Sigmoid colon (tissue), 7 donors: Measurements from ENCODE around the gene GPRC5D. TPM values are rescaled to one million over a fixed set of nuclear protein-coding genes. Genes with fewer than 3 reads are reported as not detected.

Source experiments
- DNase-seq: peaks from one replicate; pipeline ENCODE4 v3.0.0-alpha.2; 2019
- H3K27ac ChIP-seq, 4 donors: fragments of 200-600 bp; sonication (generic); one replicate each; pipeline ENCODE4 v1.5.1; 2016 to 2019; ENCODE audit warnings: mild to moderate bottlenecking in 1 of 4
- H3K27me3 ChIP-seq, 3 donors: fragments of 200-600 bp; sonication (generic); one replicate each; pipeline ENCODE4 v1.5.1; 2019; ENCODE audit warnings: mild to moderate bottlenecking in 1 of 3
- H3K36me3 ChIP-seq, 4 donors: fragments of 200-600 bp; sonication (generic); one replicate each; pipeline ENCODE4 v1.5.1; 2016 to 2019
- H3K4me1 ChIP-seq, 4 donors: fragments of 200-600 bp; sonication (generic); one replicate each; pipeline ENCODE4 v1.5.1; 2017 to 2019
- H3K4me3 ChIP-seq, 4 donors: fragments of 200-600 bp; sonication (generic); one replicate each; pipeline ENCODE4 v1.5.1; 2017 to 2019; ENCODE audit warnings: mild to moderate bottlenecking in 2 of 4, moderate library complexity in 1 of 4
- H3K9me3 ChIP-seq, 4 donors: fragments of 200-600 bp in 3 of 4; sonication (generic) in 3 of 4; one replicate each; pipeline versions ENCODE4 v1.5.1 to v1.6.1; 2013 to 2019
- CTCF ChIP-seq, 4 experiments: fragments of 450-650 bp in 3 of 4; fragments of 200-600 bp in 1 of 4; IDR thresholded peaks; one replicate each; pipeline ENCODE4 v1.5.1; 2016 to 2019; ENCODE audit warnings: antibody characterized with exemption in 4 of 4, mild to moderate bottlenecking in 3 of 4, moderate library complexity in 2 of 4
- EP300 ChIP-seq, 4 donors: sonication (generic); formaldehyde crosslinking; IDR thresholded peaks; one replicate each; pipeline ENCODE4 v1.6.1; 2017; ENCODE audit warnings: antibody characterized with exemption in 4 of 4
- POLR2A ChIP-seq, 2 donors: fragments of 450-650 bp; IDR thresholded peaks; one replicate each; pipeline ENCODE4 v1.6.1; 2016; ENCODE audit warnings: antibody characterized with exemption in 2 of 2, mild to moderate bottlenecking in 2 of 2, moderate library complexity in 2 of 2
- POLR2AphosphoS5 ChIP-seq, 4 donors: sonication (generic); formaldehyde crosslinking; IDR thresholded peaks; one replicate each; pipeline ENCODE4 v1.6.1; 2017; ENCODE audit warnings: antibody characterized with exemption in 4 of 4
- WGBS, 2 donors: extraction: QIAGEN DNeasy Blood & Tissue Kit; methylation state at CpG; one replicate each; pipeline ENCODE4 v1.1.7; 2013; 5-methylcytosine and 5-hydroxymethylcytosine counted together
- intact Hi-C: fragments of 100-400 bp; cut with DNase I; formaldehyde crosslinking; loops from one replicate; pipeline ENCODE4 v1.15.1; 2023
- polyA plus RNA-seq, 3 donors: library from polyadenylated mRNA; stranded (reverse); fragments of 200-250 nt; gene quantifications; one replicate each; pipeline ENCODE4 v1.2.3, GENCODE V29; 2013
- total RNA-seq, 4 donors: library from RNA; depleted of rRNA; stranded (reverse); fragments of >200 nt; gene quantifications; one replicate each; pipeline ENCODE4 v1.1.0, GENCODE V29; 2016
- donor health status: healthy with polysubstance abuse.
- donor health status: Bipolar disorder and iron deficiency.
- donor health status: healthy.

GPRC5D gene
- total and polyA plus RNA-seq, 7 donors = 0.16 TPM; not detected in 6

GRCh38 chr12:12974211-12974610 is 22.2 kb upstream of the GPRC5D start:
- intact Hi-C loops = no loop called here
- Histone ChIP-seq H3K27me3 (no peaks in the 10 kb centered on the region), H3K36me3 (peaks cover 0 to 46% (median 27%) of the 10 kb centered on the region in 4 donors), H3K27ac (no peak overlapping the region), H3K9me3 (peaks cover 0 to 9% (median 4%) of the 10 kb centered on the region in 4 donors), H3K4me3 (no peak overlapping the region), H3K4me1 (peaks cover 0 to 21% (median 15%) of the 10 kb centered on the region in 4 donors)
- 92 to 97% methylated on average over 4 of the region's 4 CpGs for WGBS, 2 donors
- no peak for DNase-seq
- no peak for TF ChIP-seq CTCF (IDR thresholded peaks at IDR 0.05)
- TF ChIP-seq EP300 (IDR thresholded peaks at IDR 0.05) = no peak
- no peak for TF ChIP-seq POLR2AphosphoS5 (IDR thresholded peaks at IDR 0.05)

GRCh38 chr12:12973019-12973418 is 21.0 kb upstream of the GPRC5D start:
- H3K4me3 ChIP-seq = no peak overlapping the region
- TF ChIP-seq POLR2AphosphoS5 (IDR thresholded peaks at IDR 0.05) = no peak
- no peak for TF ChIP-seq EP300 (IDR thresholded peaks at IDR 0.05)
- no peak for TF ChIP-seq CTCF (IDR thresholded peaks at IDR 0.05)
- TF ChIP-seq POLR2A (IDR thresholded peaks at IDR 0.05) = no peak
- H3K27ac ChIP-seq = no peak overlapping the region
- H3K9me3 ChIP-seq = peaks cover 0 to 9% (median 4%) of the 10 kb centered on the region in 4 donors
- no peaks in the 10 kb centered on the region for H3K27me3 ChIP-seq
- WGBS, 2 donors = 95 to 98% methylated on average over 2 of the region's 2 CpGs
- H3K4me1 ChIP-seq = peaks cover 0 to 16% (median 10%) of the 10 kb centered on the region in 4 donors
- DNase-seq = no peak
- H3K36me3 ChIP-seq = peaks cover 0 to 41% (median 27%) of the 10 kb centered on the region in 4 donors
- intact Hi-C loops = no loop called here

- Histone ChIP-seq H3K36me3 (no peaks in the 10 kb centered on the region), H3K27me3 (no peaks in the 10 kb centered on the region), H3K27ac (no peak overlapping the region), H3K4me1 (no peaks in the 10 kb centered on the region), H3K9me3 (no peaks in the 10 kb centered on the region), H3K4me3 (no peak overlapping the region)
- 81 to 82% methylated on average over 4 of the region's 4 CpGs for WGBS, 2 donors
- TF ChIP-seq EP300 (IDR thresholded peaks at IDR 0.05) = no peak
- no peak for TF ChIP-seq POLR2AphosphoS5 (IDR thresholded peaks at IDR 0.05)
- no peak for TF ChIP-seq CTCF (IDR thresholded peaks at IDR 0.05)
- no peak for TF ChIP-seq POLR2A (IDR thresholded peaks at IDR 0.05)
- intact Hi-C loops = no loop called here
- DNase-seq = no peak
Measured at GRCh38 chr12:12965836-12966235, 13.9 kb upstream of the GPRC5D start.

GRCh38 chr12:12964255-12964654 is 12.3 kb upstream of the GPRC5D start:
- Histone ChIP-seq H3K9me3 (no peaks in the 10 kb centered on the region), H3K27ac (no peak overlapping the region), H3K4me3 (no peak overlapping the region), H3K4me1 (no peaks in the 10 kb centered on the region), H3K27me3 (no peaks in the 10 kb centered on the region), H3K36me3 (no peaks in the 10 kb centered on the region)
- TF ChIP-seq POLR2A (IDR thresholded peaks at IDR 0.05) = no peak
- no peak for TF ChIP-seq EP300 (IDR thresholded peaks at IDR 0.05)
- TF ChIP-seq POLR2AphosphoS5 (IDR thresholded peaks at IDR 0.05) = no peak
- no peak for TF ChIP-seq CTCF (IDR thresholded peaks at IDR 0.05)
- 90 to 95% methylated on average over 4 of the region's 4 CpGs for WGBS, 2 donors
- intact Hi-C loops = no loop called here
- no peak for DNase-seq

GRCh38 chr12:12960639-12961209 is 8.8 kb upstream of the GPRC5D start:
- TF ChIP-seq CTCF (IDR thresholded peaks at IDR 0.05) (no peak), EP300 (IDR thresholded peaks at IDR 0.05) (no peak), POLR2AphosphoS5 (IDR thresholded peaks at IDR 0.05) (no peak), POLR2A (IDR thresholded peaks at IDR 0.05) (no peak)
- intact Hi-C loops = no loop called here
- no peaks in the 10 kb centered on the region for H3K9me3 ChIP-seq
- no peak for DNase-seq
- H3K4me3 ChIP-seq = no peak overlapping the region
- no peaks in the 10 kb centered on the region for H3K36me3 ChIP-seq
- 78 to 85% methylated on average over 5 of the region's 5 CpGs for WGBS, 2 donors
- H3K27me3 ChIP-seq = no peaks in the 10 kb centered on the region
- no peaks in the 10 kb centered on the region for H3K4me1 ChIP-seq
- H3K27ac ChIP-seq = no peak overlapping the region
